CD8-positive, alpha-beta memory T cell (primary cell): ENCODE measurements around the gene ADGRA3. TPM values are rescaled to one million over a fixed set of nuclear protein-coding genes. Genes with fewer than 3 reads are reported as not detected.

Source experiments
- CTCF ChIA-PET: fragments of 350-600 bp; sonication (Branson Sonifier 250); formaldehyde crosslinking; loops from one replicate; lab custom pipeline; 2021; ENCODE audit warnings: antibody characterized with exemption; lab: Charles Lee
- POLR2A ChIA-PET: fragments of 350-600 bp; sonication (Branson Sonifier 250); formaldehyde crosslinking; loops from one replicate; lab custom pipeline; 2021; ENCODE audit warnings: antibody characterized with exemption; lab: Charles Lee
- DNase-seq, 5 donors: peaks; one replicate each; pipeline versions ENCODE4 v3.0.0 to v3.0.0-alpha.2; 2020 to 2022; ENCODE audit warnings: mixed read lengths in 1 of 5
- H3K27ac ChIP-seq: one replicate; pipeline ENCODE4 v1.7.0; 2013; ENCODE audit warnings: low read depth, mild to moderate bottlenecking, low read length, moderate library complexity
- H3K27me3 ChIP-seq: 2 replicates; pipeline ENCODE4 v1.7.0; 2013; ENCODE audit warnings: low read length, mild to moderate bottlenecking; ENCODE audit not compliant: insufficient read depth, poor library complexity, severe bottlenecking
- H3K36me3 ChIP-seq: 2 replicates; pipeline ENCODE4 v1.7.0; 2013; ENCODE audit warnings: mild to moderate bottlenecking, low read length, moderate library complexity; ENCODE audit not compliant: insufficient read depth
- H3K4me1 ChIP-seq: 2 replicates; pipeline ENCODE4 v1.7.0; 2013; ENCODE audit warnings: mild to moderate bottlenecking, low read length, moderate library complexity; ENCODE audit not compliant: insufficient read depth
- H3K4me3 ChIP-seq: 2 replicates; pipeline ENCODE4 v1.7.0; 2013; ENCODE audit warnings: mild to moderate bottlenecking, low read length
- H3K9me3 ChIP-seq: 2 replicates; pipeline ENCODE4 v1.7.0; 2013; ENCODE audit warnings: mild to moderate bottlenecking, low read length
- H3K27ac Mint-ChIP-seq, 8 donors: one replicate each; pipeline ENCODE4 v1.8.0; 2020 to 2021; ENCODE audit warnings: mixed read lengths in 8 of 8, mild to moderate bottlenecking in 6 of 8, inconsistent platforms in 3 of 8, moderate library complexity in 3 of 8
- H3K27me3 Mint-ChIP-seq, 2 donors: one replicate each; pipeline ENCODE4 v1.8.0; 2020 to 2021; ENCODE audit warnings: mixed read lengths in 2 of 2, mild to moderate bottlenecking in 1 of 2, moderate library complexity in 1 of 2
- H3K36me3 Mint-ChIP-seq, 3 donors: one replicate each; pipeline ENCODE4 v1.8.0; 2020 to 2021; ENCODE audit warnings: mixed read lengths in 3 of 3, inconsistent platforms in 1 of 3, mild to moderate bottlenecking in 1 of 3
- H3K4me1 Mint-ChIP-seq, 3 donors: one replicate each; pipeline ENCODE4 v1.8.0; 2020 to 2021; ENCODE audit warnings: mixed read lengths in 3 of 3, inconsistent platforms in 1 of 3, mild to moderate bottlenecking in 1 of 3
- H3K4me3 Mint-ChIP-seq, 7 donors: one replicate each; pipeline ENCODE4 v1.8.0; 2020 to 2021; ENCODE audit warnings: mixed read lengths in 7 of 7, mild to moderate bottlenecking in 6 of 7, moderate library complexity in 4 of 7, inconsistent platforms in 2 of 7
- H3K9me3 Mint-ChIP-seq, 5 donors: one replicate each; pipeline ENCODE4 v1.8.0; 2020 to 2022; ENCODE audit warnings: mixed read lengths in 5 of 5, mild to moderate bottlenecking in 3 of 5, moderate library complexity in 2 of 5, inconsistent platforms in 1 of 5
- polyA plus RNA-seq: library from polyadenylated mRNA; unstranded; fragments of 300-500 nt; fragmentation: Illumina TruSeq; gene quantifications from one replicate; pipeline ENCODE4 v1.2.3, GENCODE V29; 2021
- total RNA-seq, 2 experiments: library from RNA; stranded (reverse); gene quantifications; one replicate each; pipeline ENCODE4 v1.2.3, GENCODE V29; 2021

The ADGRA3 gene
- total and polyA plus RNA-seq, 3 experiments from 2014 or later = 0.32 to 2.2 (median 2.1) TPM

GRCh38 chr4:22474636-22475310, 41.1 kb downstream of the ADGRA3 start:
- H3K9me3 Mint-ChIP-seq = peaks cover 0 to 9% (median 5%) of the 10 kb centered on the region in 5 donors
- H3K4me1 Mint-ChIP-seq = peaks cover 0 to 4% (median 3%) of the 10 kb centered on the region in 3 donors
- H3K27ac Mint-ChIP-seq = no peak overlapping the region
- DNase-seq = no peak
- no peaks in the 10 kb centered on the region for H3K4me1 ChIP-seq
- no peak overlapping the region for H3K27ac ChIP-seq
- ChIA-PET POLR2A (no interaction called here), CTCF (no interaction called here)
- no peak overlapping the region for H3K4me3 Mint-ChIP-seq
- H3K36me3 Mint-ChIP-seq = no peaks in the 10 kb centered on the region
- H3K9me3 ChIP-seq = no peaks in the 10 kb centered on the region
- no peaks in the 10 kb centered on the region for H3K27me3 Mint-ChIP-seq
- H3K4me3 ChIP-seq = no peak overlapping the region
- H3K27me3 ChIP-seq = no peaks in the 10 kb centered on the region
- no peaks in the 10 kb centered on the region for H3K36me3 ChIP-seq

GRCh38 chr4:22473268-22473667, 42.6 kb downstream of the ADGRA3 start:
- ChIA-PET CTCF (no interaction called here), POLR2A (no interaction called here)
- Mint-ChIP-seq H3K27ac (no peak overlapping the region), H3K4me3 (no peak overlapping the region), H3K4me1 (no peaks in the 10 kb centered on the region), H3K9me3 (peaks cover 0 to 9% (median 2%) of the 10 kb centered on the region in 5 donors), H3K36me3 (no peaks in the 10 kb centered on the region), H3K27me3 (no peaks in the 10 kb centered on the region)
- no peaks in the 10 kb centered on the region for H3K9me3 ChIP-seq
- no peak overlapping the region for H3K4me3 ChIP-seq
- H3K4me1 ChIP-seq = no peaks in the 10 kb centered on the region
- H3K27ac ChIP-seq = no peak overlapping the region
- no peak for DNase-seq
- no peaks in the 10 kb centered on the region for H3K27me3 ChIP-seq
- H3K36me3 ChIP-seq = no peaks in the 10 kb centered on the region

GRCh38 chr4:22471999-22472461, 43.8 kb downstream of the ADGRA3 start:
- Mint-ChIP-seq H3K27me3 (no peaks in the 10 kb centered on the region), H3K27ac (no peak overlapping the region), H3K36me3 (no peaks in the 10 kb centered on the region), H3K9me3 (peaks cover 0 to 12% (median 4%) of the 10 kb centered on the region in 5 donors), H3K4me3 (no peak overlapping the region), H3K4me1 (no peaks in the 10 kb centered on the region)
- POLR2A ChIA-PET = no interaction called here
- CTCF ChIA-PET = no interaction called here
- Histone ChIP-seq H3K4me1 (no peaks in the 10 kb centered on the region), H3K4me3 (no peak overlapping the region), H3K36me3 (no peaks in the 10 kb centered on the region), H3K9me3 (no peaks in the 10 kb centered on the region), H3K27me3 (no peaks in the 10 kb centered on the region), H3K27ac (no peak overlapping the region)
- DNase-seq = no peak

DNA sequence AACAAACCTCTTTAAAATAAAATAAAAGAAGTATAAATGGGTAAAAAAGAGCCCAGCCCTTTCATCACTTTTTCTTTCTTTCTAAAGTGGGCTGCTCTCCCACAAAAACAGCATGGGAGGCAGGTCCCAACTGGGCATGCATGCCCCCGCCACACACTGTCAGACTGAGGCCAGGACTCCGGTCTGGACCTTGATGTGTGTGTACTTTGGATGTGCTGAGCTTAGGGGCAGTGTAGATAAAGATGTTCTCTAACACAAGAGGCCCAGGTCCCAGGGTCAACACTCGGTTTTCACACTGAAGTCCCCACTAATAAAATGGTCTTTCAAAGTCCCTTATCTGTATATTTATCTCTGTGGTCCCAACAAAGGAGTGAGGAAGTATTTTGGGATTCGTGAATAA, 44.4 kb downstream of the ADGRA3 start:
- no peaks in the 10 kb centered on the region for H3K9me3 ChIP-seq
- no peaks in the 10 kb centered on the region for H3K27me3 ChIP-seq
- H3K9me3 Mint-ChIP-seq = peaks cover 0 to 13% (median 4%) of the 10 kb centered on the region in 5 donors
- no peaks in the 10 kb centered on the region for H3K36me3 Mint-ChIP-seq
- no peak overlapping the region for H3K4me3 ChIP-seq
- no peaks in the 10 kb centered on the region for H3K27me3 Mint-ChIP-seq
- no peaks in the 10 kb centered on the region for H3K36me3 ChIP-seq
- POLR2A ChIA-PET = no interaction called here
- CTCF ChIA-PET = no interaction called here
- no peaks in the 10 kb centered on the region for H3K4me1 Mint-ChIP-seq
- no peak for DNase-seq
- no peaks in the 10 kb centered on the region for H3K4me1 ChIP-seq
- no peak overlapping the region for H3K27ac ChIP-seq
- H3K4me3 Mint-ChIP-seq = no peak overlapping the region
- no peak overlapping the region for H3K27ac Mint-ChIP-seq

GRCh38 chr4:22466581-22466980, 49.3 kb downstream of the ADGRA3 start:
- no peak overlapping the region for H3K27ac ChIP-seq
- no peaks in the 10 kb centered on the region for H3K36me3 Mint-ChIP-seq
- H3K4me3 ChIP-seq = no peak overlapping the region
- no peaks in the 10 kb centered on the region for H3K4me1 Mint-ChIP-seq
- H3K36me3 ChIP-seq = no peaks in the 10 kb centered on the region
- peaks cover 0 to 12% (median 3%) of the 10 kb centered on the region in 5 donors for H3K9me3 Mint-ChIP-seq
- no peaks in the 10 kb centered on the region for H3K9me3 ChIP-seq
- no peaks in the 10 kb centered on the region for H3K27me3 Mint-ChIP-seq
- no peaks in the 10 kb centered on the region for H3K27me3 ChIP-seq
- H3K4me3 Mint-ChIP-seq = no peak overlapping the region
- CTCF ChIA-PET = no interaction called here
- H3K4me1 ChIP-seq = no peaks in the 10 kb centered on the region
- POLR2A ChIA-PET = no interaction called here
- no peak overlapping the region for H3K27ac Mint-ChIP-seq
- no peak for DNase-seq

DNA sequence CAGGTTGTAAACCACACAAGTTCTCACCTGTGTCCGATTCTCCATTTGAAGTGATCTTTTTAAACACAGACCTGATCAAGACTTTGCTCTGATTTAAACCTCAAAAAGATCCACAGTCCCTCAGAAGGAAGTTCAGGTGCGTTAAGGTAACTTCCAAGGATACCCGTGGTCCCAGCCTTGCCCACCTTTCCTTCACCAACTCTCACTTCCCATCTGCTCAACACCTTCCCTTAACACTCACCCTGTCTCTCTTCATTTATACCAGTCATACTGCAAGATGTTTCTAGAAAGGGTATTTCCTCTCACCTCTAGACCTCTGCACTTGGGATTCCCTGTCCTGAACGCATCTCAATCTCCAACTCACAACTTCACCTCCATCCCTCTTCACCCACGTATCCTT, 49.9 kb downstream of the ADGRA3 start:
- H3K9me3 ChIP-seq = no peaks in the 10 kb centered on the region
- CTCF ChIA-PET = no interaction called here
- DNase-seq = no peak
- no peaks in the 10 kb centered on the region for H3K36me3 Mint-ChIP-seq
- H3K4me3 Mint-ChIP-seq = no peak overlapping the region
- no peaks in the 10 kb centered on the region for H3K4me1 ChIP-seq
- POLR2A ChIA-PET = no interaction called here
- no peaks in the 10 kb centered on the region for H3K27me3 ChIP-seq
- H3K4me1 Mint-ChIP-seq = no peaks in the 10 kb centered on the region
- no peaks in the 10 kb centered on the region for H3K36me3 ChIP-seq
- H3K9me3 Mint-ChIP-seq = peaks cover 0 to 12% (median 6%) of the 10 kb centered on the region in 5 donors
- H3K4me3 ChIP-seq = no peak overlapping the region
- no peak overlapping the region for H3K27ac ChIP-seq
- H3K27me3 Mint-ChIP-seq = peaks cover 0 to 1% of the 10 kb centered on the region in 2 donors
- no peak overlapping the region for H3K27ac Mint-ChIP-seq

DNA sequence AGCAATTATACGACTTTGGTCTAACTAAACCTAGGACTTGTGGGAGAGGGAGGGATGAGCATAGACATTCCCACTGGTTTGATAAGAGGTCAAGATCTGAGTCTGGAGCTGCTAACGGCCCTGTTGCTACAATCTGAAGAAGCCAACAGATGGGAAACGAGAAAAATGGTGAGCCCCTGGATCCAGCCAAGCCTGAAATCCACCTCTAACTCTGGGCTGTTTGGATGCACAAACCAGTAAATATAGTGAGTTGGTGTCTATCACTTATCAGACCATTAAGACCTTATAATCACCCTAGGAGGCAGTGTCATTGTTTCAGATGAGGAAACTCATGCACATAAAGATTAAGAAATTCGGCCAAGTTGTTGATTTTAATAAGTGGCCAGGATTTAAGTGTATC, 50.5 kb downstream of the ADGRA3 start:
- Histone ChIP-seq H3K4me1 (no peaks in the 10 kb centered on the region), H3K27ac (no peak overlapping the region), H3K4me3 (no peak overlapping the region), H3K9me3 (no peaks in the 10 kb centered on the region), H3K27me3 (no peaks in the 10 kb centered on the region), H3K36me3 (no peaks in the 10 kb centered on the region)
- H3K4me1 Mint-ChIP-seq = no peaks in the 10 kb centered on the region
- no peak overlapping the region for H3K27ac Mint-ChIP-seq
- no peak for DNase-seq
- H3K9me3 Mint-ChIP-seq = peaks cover 0 to 9% (median 6%) of the 10 kb centered on the region in 5 donors
- H3K4me3 Mint-ChIP-seq = no peak overlapping the region
- ChIA-PET POLR2A (no interaction called here), CTCF (no interaction called here)
- H3K36me3 Mint-ChIP-seq = no peaks in the 10 kb centered on the region
- peaks cover 0 to 1% of the 10 kb centered on the region in 2 donors for H3K27me3 Mint-ChIP-seq

DNA sequence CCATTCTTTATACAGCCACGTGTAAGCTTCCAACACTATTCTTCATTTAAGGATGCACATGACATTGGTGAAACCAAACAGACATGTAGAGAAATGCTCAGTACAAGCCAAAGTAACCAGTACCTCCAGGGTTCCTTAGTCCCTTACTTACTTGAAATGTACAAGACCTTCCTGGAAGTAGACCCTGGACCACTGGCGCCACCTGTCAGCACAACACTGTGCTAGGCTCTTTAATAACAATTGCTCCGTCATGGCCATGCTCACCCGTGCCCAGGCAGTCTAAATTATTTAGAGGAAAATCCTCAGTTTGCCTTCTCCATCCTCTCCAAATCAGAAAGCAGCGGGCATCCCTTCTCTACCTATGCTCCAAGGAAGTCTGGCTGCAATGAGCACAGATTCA, 52.7 kb downstream of the ADGRA3 start:
- ChIA-PET POLR2A (no interaction called here), CTCF (no interaction called here)
- Mint-ChIP-seq H3K4me3 (no peak overlapping the region), H3K4me1 (no peaks in the 10 kb centered on the region), H3K27me3 (peaks cover 0 to 1% of the 10 kb centered on the region in 2 donors), H3K36me3 (peaks cover 0 to 1% (median 0%) of the 10 kb centered on the region in 3 donors), H3K9me3 (peaks cover 0 to 11% (median 5%) of the 10 kb centered on the region in 5 donors), H3K27ac (no peak overlapping the region)
- H3K4me1 ChIP-seq = no peaks in the 10 kb centered on the region
- H3K4me3 ChIP-seq = no peak overlapping the region
- no peak for DNase-seq
- no peaks in the 10 kb centered on the region for H3K36me3 ChIP-seq
- H3K27me3 ChIP-seq = no peaks in the 10 kb centered on the region
- H3K27ac ChIP-seq = no peak overlapping the region
- no peaks in the 10 kb centered on the region for H3K9me3 ChIP-seq
